A549 treated with RU486 at 1 μM for 4 hours (cell line): ENCODE data around the gene ZNF610. TPM values are rescaled to one million over a fixed set of nuclear protein-coding genes. Genes with fewer than 3 reads are reported as not detected.

ENCODE experiments used
- total RNA-seq: library from RNA; stranded (reverse); fragments of 200-300 nt; extraction: Qiagen RNA extraction; gene quantifications from 5 replicates; pipeline ENCODE4 v1.2.3, GENCODE V29; 2022; ENCODE audit warnings: low read depth

ZNF610 gene
- 0.06 TPM in 1 of 5 replicates, not detected in the others for total RNA-seq

DNA sequence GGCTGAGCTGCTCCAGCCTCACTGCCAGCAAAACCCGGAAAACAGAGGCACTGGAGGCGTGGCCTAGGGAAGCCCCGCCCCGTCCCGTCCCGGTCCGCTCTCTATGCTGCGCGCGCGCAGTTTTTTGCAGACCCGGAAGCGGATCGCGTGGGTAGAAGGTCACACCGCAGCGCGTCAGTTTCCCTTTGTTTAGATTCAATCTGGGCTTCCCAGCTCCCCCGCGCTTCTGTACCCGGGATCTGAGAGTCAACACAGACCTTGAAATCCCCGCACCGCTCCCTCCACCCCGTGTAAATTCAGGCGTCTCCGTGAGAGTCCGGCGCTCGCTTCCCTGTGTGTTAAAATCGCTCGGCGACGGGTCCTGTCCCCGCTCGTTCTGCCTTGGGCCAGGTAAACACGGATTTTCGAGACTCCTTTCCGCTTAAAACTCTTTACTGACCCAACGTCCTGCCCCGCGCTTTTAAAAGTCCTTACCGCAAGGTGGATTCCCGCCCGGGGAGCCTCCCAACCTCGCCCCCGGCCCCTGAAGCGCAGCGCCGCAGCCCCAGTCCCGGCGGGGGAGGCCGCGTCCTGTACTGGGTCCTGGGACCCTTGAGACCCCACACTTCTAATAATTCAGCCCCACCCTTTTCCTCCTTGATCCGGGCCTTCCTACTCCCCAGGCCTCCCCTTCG is at the start of gene ZNF610:
Gene ZNF610 (plus strand): TSS at position 127 of the 674 bp plus-strand sequence. CDS start 12,930 bp downstream, outside the sequence.

DNA sequence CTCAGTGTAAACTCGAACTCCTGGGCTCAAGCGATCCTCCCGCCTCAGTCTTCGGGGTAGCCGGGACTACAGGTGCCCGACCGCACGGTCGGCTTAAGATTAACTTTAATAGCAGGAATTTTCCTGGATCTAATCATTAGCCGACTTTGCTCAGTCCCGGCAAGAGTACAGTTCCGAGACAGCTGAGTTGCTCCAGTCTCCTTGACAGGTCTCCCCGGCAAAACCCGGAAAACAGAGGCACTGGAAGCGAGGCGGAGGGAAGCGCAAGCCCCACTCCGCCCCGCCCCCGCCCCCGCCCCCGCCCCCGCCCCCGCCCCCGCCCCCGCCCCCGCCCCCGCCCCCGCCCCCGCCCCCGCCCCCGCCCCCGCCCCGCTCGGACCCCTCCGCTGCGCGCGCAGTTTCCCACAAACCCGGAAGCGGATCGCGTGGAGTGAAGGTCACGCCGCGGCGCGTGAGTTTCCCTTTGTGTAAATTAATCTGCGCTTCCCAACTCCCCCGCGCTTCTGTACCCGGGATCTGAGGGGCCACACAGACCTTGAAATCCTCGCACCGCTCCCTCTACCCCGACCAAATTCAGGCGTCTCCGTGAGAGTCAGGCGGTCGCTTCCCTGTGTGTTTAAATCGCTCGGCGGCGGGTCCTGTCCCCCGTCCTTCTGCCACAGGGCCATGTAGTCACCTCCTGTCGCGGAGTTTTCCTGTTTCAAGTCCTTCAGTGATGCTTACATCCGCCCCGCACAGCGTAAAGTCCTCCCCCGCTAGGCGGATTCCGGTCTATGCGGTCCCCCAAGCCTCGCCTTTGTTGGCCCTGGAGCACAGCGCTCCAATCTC is 39.1 kb upstream of the ZNF610 start, which contains the start of gene ZNF480:
Gene ZNF480 (plus strand): TSS at position 397 of the 828 bp plus-strand sequence. CDS start 3,244 bp downstream, outside the sequence.

GRCh38 chr19:52369559-52370340 is 33.7 kb downstream of the ZNF610 start, which contains the start of gene ZNF880:
TSS of gene ZNF880 (plus strand) at chr19:52369923. CDS start at chr19:52369966, 43 bp downstream.

DNA sequence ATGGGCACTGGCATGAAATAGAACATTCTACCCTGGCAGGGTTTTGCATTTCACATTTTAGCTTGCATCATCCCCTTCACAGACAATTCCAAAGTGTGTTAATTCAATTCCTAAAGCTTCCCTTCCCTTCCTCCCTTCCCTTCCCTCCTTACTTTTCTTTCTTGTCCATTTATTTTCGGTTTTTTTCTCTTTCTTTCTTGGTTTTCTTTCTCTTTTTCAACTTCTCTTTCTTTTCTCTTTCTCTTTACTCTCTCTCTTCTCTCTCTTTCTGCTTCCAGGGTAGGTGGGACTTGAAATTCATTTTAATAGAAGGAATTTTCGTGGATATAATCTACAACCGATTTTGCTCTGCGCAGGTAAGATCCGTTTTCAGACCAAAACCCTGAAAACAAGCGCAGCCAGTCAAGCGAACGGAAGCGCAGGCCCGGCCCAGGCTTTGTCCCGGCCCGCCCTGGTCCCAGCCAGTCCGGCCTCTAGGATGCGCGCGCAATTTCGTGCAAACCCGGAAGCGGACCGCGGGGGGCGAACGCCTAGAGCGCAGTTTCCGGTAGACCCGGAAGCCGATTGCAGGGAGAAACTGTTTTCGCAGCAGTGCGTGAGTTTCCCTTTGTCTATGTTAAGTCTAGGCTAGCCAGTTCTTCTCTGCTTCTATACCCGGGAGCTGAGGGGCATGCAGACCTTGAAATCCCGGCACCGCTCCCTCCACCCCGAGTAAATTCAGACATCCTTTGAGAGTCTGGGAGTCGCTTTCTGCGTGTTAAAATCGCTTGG is 61.5 kb downstream of the ZNF610 start, which contains the start of gene ZNF528:
Gene ZNF528 (plus strand): TSS at position 540 of the 771 bp plus-strand sequence. CDS start 4,165 bp downstream, outside the sequence.

Other genes with a start within 250 kb of the ZNF610 start
- gene ZNF841, start 240.5 kb upstream of the ZNF610 start, total RNA-seq = 1.5 to 2.0 TPM (median 1.8 TPM) in 5 replicates
- gene ZNF616, start 196.3 kb upstream of the ZNF610 start, total RNA-seq = 0.45 to 1.2 TPM (median 0.82 TPM) in 5 replicates
- 0.26 to 1.1 TPM (median 0.93 TPM) in 5 replicates for gene ZNF836, start 164.6 kb upstream of the ZNF610 start, total RNA-seq
- 184 to 327 TPM (median 302 TPM) in 5 replicates for gene PPP2R1A, start 146.2 kb upstream of the ZNF610 start, total RNA-seq
- gene ZNF766, start 66.7 kb upstream of the ZNF610 start, total RNA-seq = 5.3 to 13.6 TPM (median 9.6 TPM) in 5 replicates
- gene ZNF480, start 39.1 kb upstream of the ZNF610 start, total RNA-seq = 6.8 to 20.4 TPM (median 16.3 TPM) in 5 replicates
- 0.74 to 1.3 TPM (median 1.1 TPM) in 5 replicates for gene ZNF880, start 33.7 kb downstream of the ZNF610 start, total RNA-seq
- 0.10 TPM in 1 of 5 replicates, not detected in the others for gene ZNF528, start 61.6 kb downstream of the ZNF610 start, total RNA-seq
- gene ZNF534, start 92.9 kb downstream of the ZNF610 start, total RNA-seq = not detected in 5 replicates
- not detected in 5 replicates for gene ZNF578, start 117.3 kb downstream of the ZNF610 start, total RNA-seq
- 0.03 to 0.13 TPM (median 0.08 TPM) in 4 of 5 replicates, not detected in the other for gene ZNF808, start 191.4 kb downstream of the ZNF610 start, total RNA-seq
- 0.09 to 0.30 TPM (median 0.11 TPM) in 5 replicates for gene ZNF701, start 234.0 kb downstream of the ZNF610 start, total RNA-seq